ENCODE results near the gene CTNNBIP1.
"Not testable (repeated sequence)": the region's sequence is repeated elsewhere in the genome, so short reads cannot be mapped to it uniquely, and the experiment has no call there.

The CTNNBIP1 gene

DNA sequence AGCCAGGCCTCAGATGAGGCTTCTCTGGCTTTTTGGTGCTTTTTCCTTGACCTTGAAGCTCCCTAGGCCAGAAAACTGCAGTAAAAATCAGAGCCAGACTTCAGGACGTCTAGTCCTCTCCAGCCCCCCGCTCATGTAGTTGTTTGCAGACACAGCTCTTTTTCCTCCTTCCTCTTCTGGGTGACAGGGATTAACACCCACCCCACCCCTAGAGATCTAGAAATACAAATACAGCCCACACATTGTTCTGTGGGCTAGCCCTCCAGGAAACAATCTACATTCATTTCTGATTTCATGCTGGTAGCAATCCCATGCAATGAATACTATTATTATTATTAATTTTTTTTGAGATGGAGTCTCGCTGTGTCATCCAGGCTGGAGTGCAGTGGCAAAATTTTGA, 76.4 kb downstream of the CTNNBIP1 start:
- no peak for DNase-seq (ENCODE audit: low read depth in 2 of 2)

- no peak for DNase-seq (ENCODE audit: low read depth in 2 of 2)
These were observed 82.4 kb downstream of the CTNNBIP1 start for GRCh38 chr1:9827558-9828185.

GRCh38 chr1:9826616-9827015, 83.5 kb downstream of the CTNNBIP1 start:
- no peak for DNase-seq (ENCODE audit: low read depth in 2 of 2)

DNA sequence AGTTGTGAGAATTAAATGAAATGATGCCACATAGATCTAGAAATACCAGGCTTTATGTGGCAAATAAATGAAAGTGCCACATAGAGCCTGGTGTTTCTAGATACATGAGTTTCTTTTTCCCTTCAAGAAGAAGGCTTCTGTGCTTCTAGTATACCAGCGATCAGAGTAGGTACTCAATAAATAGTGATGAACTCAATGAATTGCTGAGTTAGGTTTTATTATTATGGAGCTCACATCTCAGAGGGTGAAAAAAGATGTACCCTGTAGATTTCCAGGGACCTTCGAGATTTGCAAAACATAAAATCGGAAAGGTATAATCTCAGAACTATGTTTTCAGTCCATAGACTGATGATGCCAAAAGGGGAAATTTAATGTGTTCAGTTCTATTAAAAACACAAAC, 84.0 kb downstream of the CTNNBIP1 start:
- DNase-seq (ENCODE audit: low read depth in 2 of 2) = no peak

GRCh38 chr1:9825093-9826074, 84.7 kb downstream of the CTNNBIP1 start:
- no peak for DNase-seq (ENCODE audit: low read depth in 2 of 2)

- DNase-seq (ENCODE audit: low read depth in 2 of 2) = no peak
These were observed 85.4 kb downstream of the CTNNBIP1 start for GRCh38 chr1:9824702-9825089.

DNA sequence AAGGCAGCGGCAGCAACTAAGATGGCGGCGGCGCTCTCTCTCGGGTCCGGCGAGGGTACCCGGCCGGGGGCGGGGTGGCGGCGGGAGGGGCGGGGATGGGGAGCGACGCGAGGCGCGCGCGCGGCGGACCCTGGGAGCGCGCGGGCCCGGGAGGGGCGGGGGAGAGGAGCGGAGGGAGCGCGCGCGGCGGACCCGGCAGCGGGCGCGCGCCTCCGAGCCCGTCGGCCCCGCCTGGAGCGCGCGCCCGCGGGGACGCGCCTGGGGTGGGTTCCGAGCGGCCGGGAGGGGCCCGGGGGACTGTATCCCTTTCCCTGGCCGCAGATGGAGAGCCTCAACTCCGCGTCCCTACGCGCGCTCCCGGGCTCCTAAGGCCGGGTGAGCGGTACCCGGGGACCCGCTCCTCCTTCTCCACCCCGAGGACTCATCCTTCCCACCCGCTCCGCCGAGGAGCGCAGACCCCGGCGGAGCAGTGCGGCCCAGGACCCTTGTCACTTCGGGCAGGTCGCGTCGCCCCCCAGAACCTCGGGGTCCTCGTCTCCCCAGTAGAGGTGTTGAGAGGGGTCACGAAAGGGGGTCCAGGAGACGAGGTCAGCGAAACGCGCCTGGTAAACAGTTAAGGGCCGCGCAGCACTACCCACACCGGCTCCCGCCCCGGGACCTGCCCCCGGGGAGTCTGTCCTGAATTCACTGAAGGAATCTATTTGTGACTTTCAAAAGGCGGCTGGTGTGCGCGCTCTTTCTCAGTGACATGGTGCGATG, 85.9 kb downstream of the CTNNBIP1 start, which contains the start of gene CLSTN1:
CLSTN1 (minus strand) TSS at position 23 of the 759 bp plus-strand sequence. CDS start 232 bp downstream, outside the sequence.
- DNase-seq (ENCODE audit: low read depth in 2 of 2) = peak; percentile 77 to 82

- no peak for DNase-seq (ENCODE audit: low read depth in 2 of 2)
These were observed 86.5 kb downstream of the CTNNBIP1 start for GRCh38 chr1:9823693-9823942.

DNA sequence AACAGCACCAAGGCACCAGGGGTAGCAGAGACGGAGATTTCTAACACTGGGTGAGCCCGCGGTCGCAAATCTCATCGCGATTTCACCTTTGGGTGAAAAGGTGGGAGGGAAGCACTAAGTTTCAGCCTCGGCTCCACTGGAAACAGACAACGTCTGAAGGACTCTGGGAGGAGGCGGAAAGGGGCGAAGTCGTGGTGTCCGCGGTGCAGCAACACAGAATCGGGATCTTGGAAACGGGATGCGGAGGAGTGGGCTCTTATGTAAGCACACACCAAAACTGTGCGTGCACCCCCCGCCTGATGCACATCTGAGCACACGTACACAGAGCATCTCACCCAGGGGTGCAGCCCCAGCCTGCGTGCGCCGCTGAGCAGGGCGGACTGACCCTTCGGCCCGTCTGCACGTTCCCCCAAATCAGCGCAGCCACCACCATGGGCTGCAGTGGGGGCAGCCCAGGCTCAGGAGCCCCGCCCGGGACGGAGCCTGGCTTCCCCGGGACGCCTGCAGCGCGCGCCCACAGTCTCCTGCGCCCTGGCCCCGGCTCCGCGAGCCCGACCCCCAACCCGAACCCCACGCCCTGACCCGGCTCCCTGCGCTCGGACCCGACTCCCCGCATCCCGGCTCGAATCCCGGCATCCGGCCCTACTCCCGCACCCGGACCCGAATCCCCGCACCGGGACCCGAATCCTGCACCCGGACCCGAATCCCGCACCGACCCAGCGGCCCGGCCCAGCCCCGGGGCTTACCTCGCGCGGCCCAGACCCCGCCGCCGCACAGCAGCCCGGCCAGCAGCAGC, 87.0 kb downstream of the CTNNBIP1 start:
- DNase-seq (ENCODE audit: low read depth in 2 of 2) = no peak

DNA sequence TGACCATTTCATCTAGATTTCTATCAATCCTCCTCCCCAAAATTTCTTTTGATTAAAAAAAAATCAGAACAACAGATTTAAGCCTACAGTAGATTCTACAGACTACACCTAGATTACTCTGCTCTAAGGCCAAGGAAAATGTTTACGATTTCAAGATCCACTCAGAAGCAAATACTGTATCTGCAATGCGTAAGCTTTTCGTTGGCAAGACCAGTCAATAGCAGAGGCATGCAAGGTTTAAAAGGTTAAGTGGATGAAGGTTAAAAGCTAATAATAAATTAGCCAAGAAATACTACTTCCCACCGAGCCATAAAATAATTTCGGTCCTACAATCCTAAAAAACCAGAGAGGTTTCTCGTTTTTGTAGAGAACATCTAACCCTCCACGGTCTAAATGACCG, 87.6 kb downstream of the CTNNBIP1 start:
- no peak for DNase-seq (ENCODE audit: low read depth in 2 of 2)

DNA sequence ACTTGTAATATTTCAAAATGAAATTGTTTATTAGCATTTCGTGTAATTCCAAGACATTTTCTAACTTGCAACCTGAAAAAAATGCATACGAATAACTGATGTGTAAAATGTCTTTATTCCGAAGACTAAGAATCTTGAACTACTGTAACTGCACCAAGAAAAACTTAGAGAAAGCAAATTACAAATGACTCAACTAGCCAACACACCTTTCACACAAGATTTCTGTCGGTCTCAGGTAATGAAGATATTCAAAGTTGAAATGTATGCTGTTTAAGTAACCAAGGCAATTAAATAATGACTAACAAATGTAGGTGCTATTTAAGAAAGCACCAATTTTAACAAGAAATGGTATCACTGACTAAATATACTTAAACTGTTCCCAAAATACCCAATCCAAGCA, 88.4 kb downstream of the CTNNBIP1 start:
- DNase-seq (ENCODE audit: low read depth in 2 of 2) = no peak

DNA sequence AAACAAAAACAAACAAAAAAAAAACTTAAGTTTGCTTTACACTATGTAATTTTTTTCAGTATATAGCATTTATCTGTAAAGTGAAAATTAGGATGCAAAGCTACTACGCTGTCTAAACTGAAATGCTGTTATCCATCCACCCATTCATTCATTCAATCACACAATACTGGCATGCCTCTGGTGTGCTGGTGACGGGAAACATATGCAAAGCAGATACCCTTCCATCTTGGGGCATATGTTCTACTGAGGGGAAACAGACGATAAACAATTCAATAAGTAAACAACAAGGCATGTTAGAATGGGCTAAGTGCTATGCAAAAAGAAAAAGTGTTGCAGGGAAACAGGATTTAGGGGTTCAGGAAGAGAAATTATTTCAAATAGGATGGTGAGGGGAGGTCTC, 89.5 kb downstream of the CTNNBIP1 start:
- no peak for DNase-seq (ENCODE audit: low read depth in 2 of 2)

GRCh38 chr1:9817734-9818133, 92.3 kb downstream of the CTNNBIP1 start:
- DNase-seq (ENCODE audit: low read depth in 2 of 2) = no peak

DNA sequence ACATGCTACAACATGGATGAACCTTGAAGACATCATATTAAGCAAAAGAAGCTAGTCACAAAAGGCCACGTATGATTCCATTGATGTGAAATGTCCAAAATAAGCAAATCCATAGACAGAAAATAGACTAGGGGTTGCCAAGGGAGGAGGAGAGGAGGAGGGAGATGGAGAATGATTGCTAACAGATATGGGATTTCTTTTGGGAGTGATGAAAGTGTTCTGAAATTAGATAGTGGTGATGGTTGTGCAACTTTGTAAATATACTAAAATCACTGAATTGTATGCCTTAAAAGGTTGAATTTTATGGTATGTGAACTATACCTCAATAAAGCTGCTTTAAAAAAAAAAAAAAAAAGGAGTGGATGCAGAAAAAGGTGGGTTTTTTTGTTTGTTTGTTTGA, 93.9 kb downstream of the CTNNBIP1 start:
- no peak for DNase-seq (ENCODE audit: low read depth in 2 of 2)

GRCh38 chr1:9815150-9815549, 94.9 kb downstream of the CTNNBIP1 start:
- DNase-seq (ENCODE audit: low read depth in 2 of 2) = no peak

GRCh38 chr1:9814619-9815018, 95.5 kb downstream of the CTNNBIP1 start:
- DNase-seq (ENCODE audit: low read depth in 2 of 2) = no peak

GRCh38 chr1:9811239-9811966, 98.7 kb downstream of the CTNNBIP1 start:
- no peak for DNase-seq (ENCODE audit: low read depth in 2 of 2)

- no peak for DNase-seq (ENCODE audit: low read depth in 2 of 2)
These were observed 101.0 kb downstream of the CTNNBIP1 start for GRCh38 chr1:9809100-9809510.

GRCh38 chr1:9808459-9808858, 101.6 kb downstream of the CTNNBIP1 start:
- DNase-seq (ENCODE audit: low read depth in 2 of 2) = no peak

- DNase-seq (ENCODE audit: low read depth in 2 of 2) = no peak
These were observed 102.5 kb downstream of the CTNNBIP1 start for GRCh38 chr1:9807541-9807940.

DNA sequence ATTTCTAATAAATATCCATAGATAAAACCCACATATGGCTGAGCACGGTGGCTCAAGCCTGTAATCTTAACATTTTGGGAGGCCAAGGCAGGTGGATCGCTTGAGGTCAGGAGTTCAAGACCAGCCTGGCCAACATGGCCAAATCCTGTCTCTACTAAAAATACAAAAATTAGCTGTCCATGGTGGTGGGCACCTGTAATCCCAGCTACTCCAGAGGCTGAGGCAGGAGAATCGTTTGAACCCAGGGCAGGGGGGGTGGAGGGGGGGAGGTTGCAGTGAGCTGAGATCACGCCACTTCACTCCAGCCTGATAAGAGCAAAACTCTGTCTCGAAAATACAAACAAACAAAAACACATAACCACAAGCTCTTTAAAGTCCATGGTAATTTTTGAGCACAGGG, 104.1 kb downstream of the CTNNBIP1 start:
- not testable (repeated sequence) for DNase-seq (ENCODE audit: low read depth in 2 of 2)

Data from stimulated activated CD8-positive, alpha-beta memory T cell treated with anti-CD3 and anti-CD28 coated beads, Interleukin-7, amount 100 ng/mL, for 1 hour (primary cell).